ENCODE data around the gene PPP1R9B. TPM values are rescaled to one million over a fixed set of nuclear protein-coding genes. Genes with fewer than 3 reads are reported as not detected.

Gene PPP1R9B
- total RNA-seq, 3 donors from 2014 or later, result 21.8 to 24.9 (median 22.7) TPM

DNA sequence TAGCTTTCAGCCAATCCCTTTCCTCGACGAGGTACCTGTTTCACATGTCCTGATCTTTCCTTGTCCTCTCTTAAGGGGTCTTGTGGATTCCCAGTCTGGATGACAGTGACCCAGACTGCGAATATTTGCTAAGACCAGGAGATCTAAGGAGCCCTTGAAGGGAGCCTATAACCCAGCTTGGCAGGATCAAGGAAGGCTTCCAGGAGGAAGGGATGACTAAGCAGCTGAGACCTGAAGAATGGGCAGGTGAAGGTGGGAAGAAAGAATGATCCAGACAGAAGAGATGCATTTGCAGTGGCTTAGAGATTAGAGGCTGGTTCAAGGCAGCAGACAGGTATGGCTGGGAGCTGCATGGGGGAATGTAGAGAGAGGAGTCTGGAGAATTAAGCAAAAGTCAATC lies 57.2 kb downstream of the PPP1R9B start:
- Histone ChIP-seq H3K4me1 (peaks cover 0 to 10% of the 10 kb centered on the region in 2 donors), H3K9me3 (no peaks in the 10 kb centered on the region), H3K36me3 (no peaks in the 10 kb centered on the region), H3K4me3 (no peak overlapping the region), H3K27me3 (no peaks in the 10 kb centered on the region), H3K27ac (no peak overlapping the region)
- no peak for TF ChIP-seq POLR2AphosphoS5 (IDR thresholded peaks at IDR 0.05)
- no peak for TF ChIP-seq POLR2A (IDR thresholded peaks at IDR 0.05)
- TF ChIP-seq, protein P1, sequence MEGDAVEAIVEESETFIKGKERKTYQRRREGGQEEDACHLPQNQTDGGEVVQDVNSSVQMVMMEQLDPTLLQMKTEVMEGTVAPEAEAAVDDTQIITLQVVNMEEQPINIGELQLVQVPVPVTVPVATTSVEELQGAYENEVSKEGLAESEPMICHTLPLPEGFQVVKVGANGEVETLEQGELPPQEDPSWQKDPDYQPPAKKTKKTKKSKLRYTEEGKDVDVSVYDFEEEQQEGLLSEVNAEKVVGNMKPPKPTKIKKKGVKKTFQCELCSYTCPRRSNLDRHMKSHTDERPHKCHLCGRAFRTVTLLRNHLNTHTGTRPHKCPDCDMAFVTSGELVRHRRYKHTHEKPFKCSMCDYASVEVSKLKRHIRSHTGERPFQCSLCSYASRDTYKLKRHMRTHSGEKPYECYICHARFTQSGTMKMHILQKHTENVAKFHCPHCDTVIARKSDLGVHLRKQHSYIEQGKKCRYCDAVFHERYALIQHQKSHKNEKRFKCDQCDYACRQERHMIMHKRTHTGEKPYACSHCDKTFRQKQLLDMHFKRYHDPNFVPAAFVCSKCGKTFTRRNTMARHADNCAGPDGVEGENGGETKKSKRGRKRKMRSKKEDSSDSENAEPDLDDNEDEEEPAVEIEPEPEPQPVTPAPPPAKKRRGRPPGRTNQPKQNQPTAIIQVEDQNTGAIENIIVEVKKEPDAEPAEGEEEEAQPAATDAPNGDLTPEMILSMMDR (IDR thresholded peaks at IDR 0.05), result no peak
- intact Hi-C loops (cut with DNase I; ENCODE audit: low total_unique reads), result no loop called here
- no peak for DNase-seq (ENCODE audit: low spot score in 2 of 2)

DNA sequence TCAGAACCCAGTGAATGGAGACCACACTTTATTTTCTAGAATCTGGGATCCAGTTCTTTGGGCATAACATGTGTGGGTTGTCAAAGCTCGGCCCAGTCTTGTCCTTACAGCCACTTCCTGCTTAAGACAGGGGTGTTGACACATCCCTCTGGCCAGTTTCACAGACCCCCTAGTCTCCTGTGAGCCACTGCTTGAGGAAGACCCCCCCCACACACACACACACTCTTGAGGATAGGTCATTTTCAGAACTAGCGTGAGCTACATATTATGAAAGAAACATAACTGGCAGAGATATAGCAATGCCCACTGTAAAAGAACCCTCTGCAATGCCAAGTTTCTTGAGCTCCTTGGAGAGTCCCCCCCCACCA lies 58.6 kb downstream of the PPP1R9B start:
- H3K4me1 ChIP-seq, result peaks cover 0 to 10% of the 10 kb centered on the region in 2 donors
- H3K27ac ChIP-seq, result no peak overlapping the region
- no peak for TF ChIP-seq POLR2A (IDR thresholded peaks at IDR 0.05)
- TF ChIP-seq, protein P1 (IDR thresholded peaks at IDR 0.05), result no peak
- TF ChIP-seq POLR2AphosphoS5 (IDR thresholded peaks at IDR 0.05), result no peak
- H3K9me3 ChIP-seq, result no peaks in the 10 kb centered on the region
- DNase-seq (ENCODE audit: low spot score in 2 of 2), result no peak
- H3K36me3 ChIP-seq, result no peaks in the 10 kb centered on the region
- no peaks in the 10 kb centered on the region for H3K27me3 ChIP-seq
- no peak overlapping the region for H3K4me3 ChIP-seq
- intact Hi-C loops (cut with DNase I; ENCODE audit: low total_unique reads), result no loop called here

DNA sequence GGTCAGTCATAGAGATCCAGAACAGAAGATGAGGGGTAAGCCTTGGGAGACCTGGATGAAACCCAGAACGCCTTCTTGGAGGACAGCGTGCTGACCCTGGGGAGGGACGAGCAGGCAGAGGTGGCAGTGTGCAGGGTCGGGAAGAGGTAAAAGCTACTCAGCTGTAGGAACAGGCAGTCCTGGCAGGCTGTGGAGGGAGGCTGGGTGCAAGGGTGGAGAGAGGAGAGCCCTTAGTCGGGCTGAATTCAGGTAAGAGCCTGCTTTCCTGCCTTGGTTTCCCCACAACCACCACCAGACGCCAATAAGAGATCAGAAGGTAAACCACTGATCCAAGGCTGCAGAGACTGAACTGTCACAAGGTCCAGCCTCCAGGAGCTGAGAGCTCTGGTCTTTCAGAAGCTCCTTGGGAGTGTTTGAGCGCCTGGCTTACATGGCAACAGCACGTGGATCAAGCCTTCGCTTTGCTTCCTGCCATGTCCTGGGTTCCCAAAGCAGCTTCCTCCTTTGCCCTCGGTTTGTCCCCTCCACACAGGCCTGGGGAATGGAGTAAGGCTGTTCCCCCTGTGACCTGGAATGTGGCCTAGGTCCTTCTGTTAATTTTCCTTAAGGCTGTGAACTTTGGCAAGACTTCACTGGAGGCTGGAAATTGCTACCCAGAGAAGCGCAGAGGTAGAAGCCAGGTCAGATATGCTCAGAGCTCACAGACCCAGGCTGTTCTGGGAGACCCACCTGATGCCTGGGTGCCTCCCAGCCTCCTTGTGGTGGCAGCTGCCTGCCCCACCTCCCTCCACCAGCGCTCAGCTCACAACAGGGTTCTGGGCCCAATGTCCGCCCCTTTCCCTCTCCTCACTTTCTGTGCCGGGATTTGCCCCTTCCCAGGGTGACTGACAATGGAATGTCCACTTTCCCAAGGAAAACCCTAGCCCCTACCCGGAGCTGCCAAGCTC lies 59.2 kb downstream of the PPP1R9B start:
- no peak for DNase-seq (ENCODE audit: low spot score in 2 of 2)
- Histone ChIP-seq H3K27ac (no peak overlapping the region), H3K4me1 (peaks cover 0 to 4% of the 10 kb centered on the region in 2 donors), H3K9me3 (no peaks in the 10 kb centered on the region), H3K36me3 (no peaks in the 10 kb centered on the region), H3K4me3 (no peak overlapping the region), H3K27me3 (no peaks in the 10 kb centered on the region)
- intact Hi-C loops (cut with DNase I; ENCODE audit: low total_unique reads), result no loop called here
- TF ChIP-seq POLR2A (IDR thresholded peaks at IDR 0.05) (no peak), POLR2AphosphoS5 (IDR thresholded peaks at IDR 0.05) (no peak)
- TF ChIP-seq, protein P1 (IDR thresholded peaks at IDR 0.05), result no peak

DNA sequence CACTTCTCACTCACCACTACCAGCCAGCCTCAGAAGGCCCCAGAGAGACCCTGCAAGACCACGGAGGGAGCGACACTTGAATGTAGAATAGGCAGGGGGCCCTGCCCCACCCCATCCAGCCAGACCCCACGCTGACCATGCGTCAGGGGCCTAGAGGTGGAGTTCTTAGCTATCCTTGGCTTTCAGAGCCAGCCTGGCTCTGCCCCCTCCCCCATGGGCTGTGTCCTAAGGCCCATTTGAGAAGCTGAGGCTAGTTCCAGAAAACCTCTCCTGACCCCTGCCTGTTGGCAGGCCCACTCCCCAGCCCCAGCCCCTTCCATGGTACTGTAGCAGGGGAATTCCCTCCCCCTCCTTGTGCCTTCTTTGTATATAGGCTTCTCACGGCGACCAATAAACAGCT lies 60.4 kb downstream of the PPP1R9B start:
- no peaks in the 10 kb centered on the region for H3K36me3 ChIP-seq
- no peak overlapping the region for H3K4me3 ChIP-seq
- TF ChIP-seq POLR2AphosphoS5 (IDR thresholded peaks at IDR 0.05), result no peak
- TF ChIP-seq, protein P1 (IDR thresholded peaks at IDR 0.05), result no peak
- no peak for TF ChIP-seq POLR2A (IDR thresholded peaks at IDR 0.05)
- no peaks in the 10 kb centered on the region for H3K4me1 ChIP-seq
- no peaks in the 10 kb centered on the region for H3K27me3 ChIP-seq
- intact Hi-C loops (cut with DNase I; ENCODE audit: low total_unique reads), result no loop called here
- DNase-seq (ENCODE audit: low spot score in 2 of 2), result no peak
- no peak overlapping the region for H3K27ac ChIP-seq
- H3K9me3 ChIP-seq, result no peaks in the 10 kb centered on the region

Measured in breast epithelium (tissue), 4 donors.